Spleen (tissue), 11 donors: ENCODE measurements around the gene TDRD12. TPM values are rescaled to one million over a fixed set of nuclear protein-coding genes. Genes with fewer than 3 reads are reported as not detected.
"Not testable (repeated sequence)": the region's sequence is repeated elsewhere in the genome, so short reads cannot be mapped to it uniquely, and the experiment has no call there.

Experiments used
- DNase-seq: peaks from one replicate; pipeline ENCODE4 v3.0.0-alpha.2; 2020
- H3K27ac ChIP-seq, 8 donors: fragments of 200-600 bp; sonication (generic) in 7 of 8; 1 replicate in 4 of 8; 2 replicates in 4 of 8; pipeline versions ENCODE4 v1.5.0 to v1.8.0; 2016 to 2021; ENCODE audit warnings: inconsistent platforms in 4 of 8, mild to moderate bottlenecking in 4 of 8, moderate library complexity in 1 of 8
- H3K27me3 ChIP-seq, 7 donors: fragments of 200-600 bp; sonication (generic) in 6 of 7; replicated peaks in 1 of 7; 1 replicate in 4 of 7; 2 replicates in 3 of 7; pipeline versions ENCODE4 v1.5.0 to v1.8.0; 2016 to 2021; ENCODE audit warnings: inconsistent platforms in 3 of 7, mild to moderate bottlenecking in 1 of 7
- H3K36me3 ChIP-seq, 6 donors: fragments of 200-600 bp; sonication (generic) in 5 of 6; 1 replicate in 4 of 6; 2 replicates in 2 of 6; pipeline versions ENCODE4 v1.5.0 to v1.8.0; 2016 to 2021; ENCODE audit warnings: inconsistent platforms in 2 of 6
- H3K4me1 ChIP-seq, 6 donors: fragments of 200-600 bp; sonication (generic) in 5 of 6; 1 replicate in 3 of 6; 2 replicates in 3 of 6; pipeline versions ENCODE4 v1.5.0 to v1.8.0; 2016 to 2021; ENCODE audit warnings: inconsistent platforms in 3 of 6
- H3K4me3 ChIP-seq, 8 donors: fragments of 200-600 bp; sonication (generic) in 7 of 8; 1 replicate in 4 of 8; 2 replicates in 4 of 8; pipeline versions ENCODE4 v1.5.0 to v1.8.0; 2016 to 2021; ENCODE audit warnings: inconsistent platforms in 4 of 8, mild to moderate bottlenecking in 4 of 8, moderate library complexity in 2 of 8
- H3K9me3 ChIP-seq, 8 donors: fragments of 200-600 bp; sonication (generic) in 7 of 8; 1 replicate in 4 of 8; 2 replicates in 4 of 8; pipeline versions ENCODE4 v1.5.0 to v1.8.0; 2016 to 2021; ENCODE audit warnings: inconsistent platforms in 4 of 8
- CTCF ChIP-seq, 11 experiments: fragments of 200-600 bp in 7 of 11; fragments of 450-650 bp in 4 of 11; sonication (generic) in 4 of 11; IDR thresholded peaks in 8 of 11; conservative IDR thresholded peaks in 3 of 11; 1 replicate in 7 of 11; 2 replicates in 4 of 11; pipeline versions ENCODE4 v1.4.0 to v1.8.0; 2016 to 2021; ENCODE audit warnings: antibody characterized with exemption in 11 of 11, inconsistent platforms in 4 of 11, mild to moderate bottlenecking in 1 of 11
- POLR2A ChIP-seq, 3 donors: fragments of 450-650 bp; IDR thresholded peaks; one replicate each; pipeline ENCODE4 v1.5.1; 2017; ENCODE audit warnings: antibody characterized with exemption in 3 of 3, mild to moderate bottlenecking in 1 of 3
- POLR2AphosphoS5 ChIP-seq, 3 donors: sonication (generic); formaldehyde crosslinking; IDR thresholded peaks; one replicate each; pipeline ENCODE4 v1.5.1; 2017; ENCODE audit warnings: antibody characterized with exemption in 3 of 3
- WGBS, 5 donors: extraction: QIAGEN DNeasy Blood & Tissue Kit in 3 of 5; methylation state at CpG; one replicate each; pipeline versions ENCODE4 v1.1.5 to v1.1.7; 2013 to 2018; 5-methylcytosine and 5-hydroxymethylcytosine counted together
- intact Hi-C: fragments of 100-400 bp; cut with DNase I; formaldehyde crosslinking; loops from one replicate; pipeline ENCODE4 v1.15.0; 2023; ENCODE audit warnings: low total_unique reads
- polyA plus RNA-seq, 3 donors: library from polyadenylated mRNA; stranded (reverse); fragments of 200-250 nt; gene quantifications; one replicate each; pipeline ENCODE4 v1.2.1, GENCODE V29; 2013
- total RNA-seq, 7 donors: library from RNA; depleted of rRNA in 3 of 7; stranded (reverse); fragments of >200 nt in 3 of 7; fragmentation: NEBNext Ultra II Directional in 4 of 7; extraction: Animal tissue kit (Norgen Biotek cat#: 25700) in 4 of 7; gene quantifications; one replicate each; pipeline versions ENCODE4 v1.1.0 to v1.2.1, GENCODE V29; 2016 to 2021
- donor health status: healthy with polysubstance abuse.
- donor health status: DM: no; HTN: no; CAD: no; lungs with moderate emphysema.
- donor health status: DM: no; HTN: no; CAD: no.
- donor health status: Bipolar disorder and iron deficiency.
- donor health status: healthy.
- donor health status: DM: no; HTN: no; CAD: no.
- donor health status: DM: yes; HTN: yes; CAD: no.

The TDRD12 gene
- total and polyA plus RNA-seq, 10 donors: 0.03 to 4.3 (median 0.33) TPM; not detected in 4

GRCh38 chr19:32696771-32697170 lies 22.8 kb upstream of the TDRD12 start:
- H3K36me3 ChIP-seq: peaks cover 0 to 41% (median 14%) of the 10 kb centered on the region in 6 donors
- WGBS, 5 donors: 47 to 71% (median 52%) methylated on average over 3 of the region's 3 CpGs
- H3K4me1 ChIP-seq: peaks cover 25 to 81% (median 57%) of the 10 kb centered on the region in 6 donors
- H3K27me3 ChIP-seq, intact Hi-C loops, DNase-seq, H3K4me3 ChIP-seq: not testable (repeated sequence)
- H3K27ac ChIP-seq: peak overlapping the region in 3 of 8 donors; percentile 5 to 93 (median 16)
- peaks cover 0 to 13% (median 3%) of the 10 kb centered on the region in 8 donors for H3K9me3 ChIP-seq

DNA sequence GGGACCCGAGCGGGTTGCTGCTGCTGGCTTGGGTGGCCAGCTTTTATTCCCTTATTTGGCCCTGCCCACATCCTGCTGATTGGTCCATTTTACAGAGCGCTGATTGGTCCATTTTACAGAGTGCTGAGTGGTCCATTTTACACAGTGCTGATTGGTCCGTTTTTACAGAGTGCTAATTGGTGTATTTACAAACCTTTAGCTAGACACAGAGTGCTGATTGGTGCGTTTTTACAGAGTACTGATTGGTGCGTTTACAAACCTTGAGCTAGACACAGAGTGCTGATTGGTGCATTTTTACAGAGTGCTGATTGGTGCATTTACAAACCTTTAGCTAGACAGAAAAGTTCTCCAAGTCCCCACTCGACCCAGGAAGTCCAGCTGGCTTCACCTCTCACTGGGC lies 19.4 kb upstream of the TDRD12 start:
- Histone ChIP-seq H3K4me1 (peaks cover 4 to 54% (median 29%) of the 10 kb centered on the region in 6 donors), H3K9me3 (peaks cover 3 to 43% (median 29%) of the 10 kb centered on the region in 8 donors), H3K36me3 (peaks cover 0 to 74% (median 25%) of the 10 kb centered on the region in 6 donors)
- H3K4me3 ChIP-seq, H3K27me3 ChIP-seq, intact Hi-C loops, DNase-seq, H3K27ac ChIP-seq: not testable (repeated sequence)
- WGBS, 5 donors: 92 to 100% (median 96%) methylated on average over 7 of the region's 7 CpGs

- no peak for DNase-seq
- Histone ChIP-seq H3K27me3 (no peaks in the 10 kb centered on the region), H3K27ac (no peak overlapping the region), H3K36me3 (peaks cover 0 to 92% (median 27%) of the 10 kb centered on the region in 6 donors), H3K4me3 (no peak overlapping the region), H3K4me1 (peaks cover 0 to 35% (median 11%) of the 10 kb centered on the region in 6 donors), H3K9me3 (peaks cover 3 to 44% (median 30%) of the 10 kb centered on the region in 8 donors)
- intact Hi-C loops: no loop called here
- 65 to 87% (median 83%) methylated on average over 5 of the region's 5 CpGs for WGBS, 5 donors
- TF ChIP-seq POLR2A (IDR thresholded peaks at IDR 0.05) (no peak), POLR2AphosphoS5 (IDR thresholded peaks at IDR 0.05) (no peak), CTCF (IDR thresholded peaks at IDR 0.05 in 8 of 11, conservative IDR thresholded peaks at IDR 0.05 in 3 of 11) (no peak)
Observed at GRCh38 chr19:32702010-32702409, 17.6 kb upstream of the TDRD12 start.

DNA sequence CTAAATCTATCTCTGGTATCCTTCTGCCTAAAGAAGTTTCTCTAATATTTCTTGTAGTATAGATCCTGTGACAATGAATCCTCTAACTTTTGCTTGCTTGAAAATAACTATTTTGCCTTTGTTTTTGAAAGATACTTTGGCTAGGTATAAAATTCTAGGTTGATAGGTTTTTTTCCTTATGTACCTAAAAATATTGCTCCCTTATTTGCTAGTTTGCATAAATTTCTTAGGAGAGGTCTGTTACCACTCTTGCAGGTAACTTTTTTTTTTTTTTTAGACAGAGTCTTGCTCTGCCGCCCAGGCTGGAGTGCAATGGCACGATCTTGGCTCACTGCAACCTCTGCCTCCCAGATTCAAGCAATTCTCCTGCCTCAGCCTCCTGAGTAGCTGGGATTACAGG lies 15.6 kb upstream of the TDRD12 start:
- intact Hi-C loops, DNase-seq, H3K4me3 ChIP-seq, H3K27ac ChIP-seq, H3K27me3 ChIP-seq: not testable (repeated sequence)
- Histone ChIP-seq H3K9me3 (peaks cover 3 to 42% (median 30%) of the 10 kb centered on the region in 8 donors), H3K36me3 (peaks cover 0 to 86% (median 24%) of the 10 kb centered on the region in 6 donors), H3K4me1 (peaks cover 0 to 23% (median 3%) of the 10 kb centered on the region in 6 donors)
- WGBS, 5 donors: 95 to 100% (median 100%) methylated on average over 2 of the region's 2 CpGs

GRCh38 chr19:32708457-32708856 lies 11.1 kb upstream of the TDRD12 start:
- H3K4me1 ChIP-seq: peaks cover 0 to 10% (median 0%) of the 10 kb centered on the region in 6 donors
- no peak for DNase-seq
- intact Hi-C loops: no loop called here
- H3K27ac ChIP-seq: peak overlapping the region in 3 of 8 donors; percentile 24 to 42 (median 31)
- 31 to 63% (median 33%) methylated on average over 3 of the region's 3 CpGs for WGBS, 5 donors
- H3K9me3 ChIP-seq: peaks cover 3 to 19% (median 15%) of the 10 kb centered on the region in 8 donors
- H3K27me3 ChIP-seq: no peaks in the 10 kb centered on the region
- TF ChIP-seq CTCF (IDR thresholded peaks at IDR 0.05 in 8 of 11, conservative IDR thresholded peaks at IDR 0.05 in 3 of 11): no peak
- no peak for TF ChIP-seq POLR2A (IDR thresholded peaks at IDR 0.05)
- TF ChIP-seq POLR2AphosphoS5 (IDR thresholded peaks at IDR 0.05): no peak
- H3K4me3 ChIP-seq: no peak overlapping the region
- H3K36me3 ChIP-seq: peaks cover 0 to 90% (median 37%) of the 10 kb centered on the region in 6 donors
